Osteoblast (primary cell): ENCODE data around the gene KLHL26. TPM values are rescaled to one million over a fixed set of nuclear protein-coding genes. Genes with fewer than 3 reads are reported as not detected.

Experiments used
- DNase-seq: peaks from one replicate; pipeline ENCODE4 v3.0.0; 2011; ENCODE audit warnings: low spot score, mixed read lengths; ENCODE audit not compliant: insufficient read length; ENCODE audit errors: missing footprints
- H2AFZ ChIP-seq: 2 replicates; pipeline ENCODE4 v1.6.0; 2011; ENCODE audit warnings: mild to moderate bottlenecking, low read length
- H3K27ac ChIP-seq: 2 replicates; pipeline ENCODE4 v1.5.1; 2011; ENCODE audit warnings: mild to moderate bottlenecking, low read depth, low read length, moderate library complexity
- H3K27me3 ChIP-seq: 2 replicates; pipeline ENCODE4 v1.6.0; 2012; ENCODE audit warnings: mild to moderate bottlenecking, control low read depth, inconsistent platforms, low read length, moderate library complexity; ENCODE audit not compliant: insufficient read depth
- H3K36me3 ChIP-seq: 2 replicates; pipeline ENCODE4 v1.5.1; 2011; ENCODE audit warnings: mild to moderate bottlenecking, low read length, control low read depth, moderate library complexity; ENCODE audit not compliant: insufficient read depth
- H3K4me1 ChIP-seq: 2 replicates; pipeline ENCODE4 v1.5.1; 2011; ENCODE audit warnings: mild to moderate bottlenecking, low read length, control low read depth, moderate library complexity; ENCODE audit not compliant: insufficient read depth
- H3K4me2 ChIP-seq: 2 replicates; pipeline ENCODE4 v1.6.0; 2011; ENCODE audit warnings: mild to moderate bottlenecking, low read length; ENCODE audit not compliant: insufficient read depth
- H3K4me3 ChIP-seq: fragments of 200-600 bp; sonication (generic); 3 replicates; pipeline ENCODE4 v1.5.1; 2012; ENCODE audit warnings: mild to moderate bottlenecking, low read length, inconsistent platforms; ENCODE audit not compliant: insufficient read depth
- H3K79me2 ChIP-seq: 2 replicates; pipeline ENCODE4 v1.6.0; 2012; ENCODE audit warnings: mild to moderate bottlenecking, low read length, control low read depth, inconsistent platforms; ENCODE audit not compliant: insufficient read depth
- H3K9me3 ChIP-seq: 2 replicates; pipeline ENCODE4 v1.5.1; 2011; ENCODE audit warnings: low read depth, low read length, control low read depth
- H4K20me1 ChIP-seq: 2 replicates; pipeline ENCODE4 v1.6.0; 2012; ENCODE audit warnings: mild to moderate bottlenecking, low read length, control low read depth; ENCODE audit not compliant: insufficient read depth
- CTCF ChIP-seq: IDR thresholded peaks from 2 replicates; pipeline ENCODE4 v1.5.1; 2011; ENCODE audit warnings: mild to moderate bottlenecking, low read depth, low read length, moderate library complexity; ENCODE audit errors: extremely low read depth
- total RNA-seq: library from RNA; depleted of rRNA; stranded (reverse); fragments of >200 nt; gene quantifications from 2 replicates; pipeline ENCODE4 v1.2.3, GENCODE V29; 2012

KLHL26 gene
- total RNA-seq, 1 donor = 5.1 TPM

- no peaks in the 10 kb centered on the region for H3K36me3 ChIP-seq
- no peaks in the 10 kb centered on the region for H3K4me1 ChIP-seq
- no peak overlapping the region for H3K27ac ChIP-seq
- no peaks in the 10 kb centered on the region for H4K20me1 ChIP-seq
- H3K27me3 ChIP-seq = peaks cover 24% of the 10 kb centered on the region
- no peaks in the 10 kb centered on the region for H3K9me3 ChIP-seq
- peak overlapping the region; percentile 32 for H3K4me2 ChIP-seq
- H3K4me3 ChIP-seq = no peak overlapping the region
- no peak overlapping the region for H2AFZ ChIP-seq
- no peak for TF ChIP-seq CTCF
- DNase-seq = peak; percentile 87
- H3K79me2 ChIP-seq = no peaks in the 10 kb centered on the region
Measured at GRCh38 chr19:18603958-18604819, 32.6 kb upstream of the KLHL26 start.

GRCh38 chr19:18604820-18605159, 32.0 kb upstream of the KLHL26 start:
- Histone ChIP-seq H3K27me3 (peaks cover 30% of the 10 kb centered on the region), H3K4me2 (peak overlapping the region; percentile 32), H3K36me3 (no peaks in the 10 kb centered on the region), H4K20me1 (no peaks in the 10 kb centered on the region), H2AFZ (no peak overlapping the region), H3K4me3 (no peak overlapping the region), H3K79me2 (no peaks in the 10 kb centered on the region), H3K27ac (no peak overlapping the region), H3K9me3 (no peaks in the 10 kb centered on the region), H3K4me1 (no peaks in the 10 kb centered on the region)
- DNase-seq = peak; percentile 85
- no peak for TF ChIP-seq CTCF

GRCh38 chr19:18605196-18605545, 31.7 kb upstream of the KLHL26 start:
- H4K20me1 ChIP-seq = no peaks in the 10 kb centered on the region
- peak overlapping the region; percentile 32 for H3K4me2 ChIP-seq
- peak overlapping the region; percentile 57 for H3K4me3 ChIP-seq
- H3K9me3 ChIP-seq = no peaks in the 10 kb centered on the region
- peaks cover 34% of the 10 kb centered on the region for H3K27me3 ChIP-seq
- H3K79me2 ChIP-seq = no peaks in the 10 kb centered on the region
- H3K4me1 ChIP-seq = no peaks in the 10 kb centered on the region
- H3K27ac ChIP-seq = no peak overlapping the region
- no peak overlapping the region for H2AFZ ChIP-seq
- H3K36me3 ChIP-seq = no peaks in the 10 kb centered on the region
- no peak for DNase-seq
- no peak for TF ChIP-seq CTCF

- Histone ChIP-seq H3K27ac (no peak overlapping the region), H2AFZ (no peak overlapping the region), H3K4me2 (peak overlapping the region; percentile 32), H3K36me3 (no peaks in the 10 kb centered on the region), H3K27me3 (peaks cover 38% of the 10 kb centered on the region), H3K4me1 (no peaks in the 10 kb centered on the region), H3K79me2 (no peaks in the 10 kb centered on the region), H4K20me1 (no peaks in the 10 kb centered on the region), H3K4me3 (peak overlapping the region; percentile 57), H3K9me3 (no peaks in the 10 kb centered on the region)
- TF ChIP-seq CTCF = no peak
- DNase-seq = peak; percentile 90
Measured at GRCh38 chr19:18605546-18606280, 31.1 kb upstream of the KLHL26 start.
